Measurements from ENCODE around the gene TAL1.

TAL1 gene

DNA sequence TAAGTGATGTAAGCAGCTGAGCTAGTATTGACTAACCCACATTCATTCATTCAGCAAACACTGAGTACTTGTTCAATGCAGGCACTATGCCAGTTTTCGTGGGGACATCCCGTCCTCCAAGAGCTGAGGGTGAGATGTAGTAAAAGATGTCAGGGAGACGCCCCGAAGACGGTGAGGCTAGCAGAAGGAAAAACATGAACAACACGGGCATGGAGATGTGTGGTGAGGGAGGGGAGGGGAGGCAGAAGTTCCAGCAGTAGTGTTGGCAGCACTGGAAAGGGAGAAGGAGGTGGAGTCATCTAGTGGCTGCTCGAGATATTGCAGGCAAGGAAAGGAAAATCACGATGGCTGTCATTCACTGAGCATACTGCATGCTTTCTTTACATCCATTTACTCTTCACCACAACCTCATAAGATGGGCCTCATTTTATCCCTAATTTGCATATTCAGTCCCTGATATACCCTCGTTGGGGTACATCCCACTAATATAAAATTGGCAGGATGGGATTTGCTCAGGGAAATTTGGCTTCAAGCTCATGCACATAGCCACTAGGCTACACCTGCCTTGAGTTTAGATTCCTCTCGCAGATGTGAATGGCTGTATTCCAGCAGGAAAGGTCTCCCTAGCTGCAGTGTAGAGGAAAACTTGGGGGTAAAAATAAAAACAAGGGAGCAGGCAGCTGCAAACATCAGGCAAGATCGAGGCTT, 56.6 kb downstream of the TAL1 start:
- Histone ChIP-seq H3K4me3 (ENCODE audit: low read length) (no peak overlapping the region), H3K27me3 (replicated peaks; ENCODE audit: insufficient read depth, low read length) (peaks cover 10% of the 10 kb centered on the region; the same call in 1 of the 2 replicates), H3F3A (ENCODE audit: insufficient read depth, low read length) (no peaks in the 10 kb centered on the region), H3K9me3 (replicated peaks; ENCODE audit: insufficient read depth, low read length) (no peaks in the 10 kb centered on the region), H4K20me1 (ENCODE audit: insufficient read depth, low read length) (no peaks in the 10 kb centered on the region), H3K4me1 (ENCODE audit: low read length) (no peaks in the 10 kb centered on the region), H3K27ac (ENCODE audit: low read length) (no peak overlapping the region), H3K9me2 (replicated peaks; ENCODE audit: insufficient read depth, low read length) (no peaks in the 10 kb centered on the region), H3K9ac (ENCODE audit: low read length) (no peak overlapping the region), H2AFZ (ENCODE audit: low read length) (no peak overlapping the region), H3K79me2 (ENCODE audit: low read length) (no peaks in the 10 kb centered on the region), H3K4me2 (ENCODE audit: low read depth, low read length) (no peak overlapping the region), H3K36me3 (replicated peaks; ENCODE audit: insufficient read depth, low read length) (no peaks in the 10 kb centered on the region)
- DNase-seq: peak; percentile 51
- TF ChIP-seq CTCF (IDR thresholded peaks at IDR 0.05; ENCODE audit: low read length) (peak; percentile 90), EZH2phosphoT487 (IDR thresholded peaks at IDR 0.05; ENCODE audit: low read length) (no peak), EZH2 (optimal IDR thresholded peaks at IDR 0.05; ENCODE audit: low read depth, low read length) (no peak)

GRCh38 chr1:47174656-47175020, 57.4 kb downstream of the TAL1 start:
- no peak for TF ChIP-seq EZH2 (optimal IDR thresholded peaks at IDR 0.05; ENCODE audit: low read depth, low read length)
- no peak for TF ChIP-seq EZH2phosphoT487 (IDR thresholded peaks at IDR 0.05; ENCODE audit: low read length)
- TF ChIP-seq CTCF (IDR thresholded peaks at IDR 0.05; ENCODE audit: low read length): no peak
- no peaks in the 10 kb centered on the region for H3F3A ChIP-seq (ENCODE audit: insufficient read depth, low read length)
- DNase-seq: no peak
- H3K9me3 ChIP-seq (replicated peaks; ENCODE audit: insufficient read depth, low read length): no peaks in the 10 kb centered on the region
- H3K27ac ChIP-seq (ENCODE audit: low read length): no peak overlapping the region
- no peaks in the 10 kb centered on the region for H3K79me2 ChIP-seq (ENCODE audit: low read length)
- H4K20me1 ChIP-seq (ENCODE audit: insufficient read depth, low read length): no peaks in the 10 kb centered on the region
- H3K36me3 ChIP-seq (replicated peaks; ENCODE audit: insufficient read depth, low read length): no peaks in the 10 kb centered on the region
- H3K4me1 ChIP-seq (ENCODE audit: low read length): no peaks in the 10 kb centered on the region
- no peak overlapping the region for H3K4me3 ChIP-seq (ENCODE audit: low read length)
- no peak overlapping the region for H2AFZ ChIP-seq (ENCODE audit: low read length)
- H3K9ac ChIP-seq (ENCODE audit: low read length): no peak overlapping the region
- no peaks in the 10 kb centered on the region for H3K9me2 ChIP-seq (replicated peaks; ENCODE audit: insufficient read depth, low read length)
- H3K4me2 ChIP-seq (ENCODE audit: low read depth, low read length): no peak overlapping the region
- 0 out of 2 replicates have a peak, but pooled peaks cover 3% of the 10 kb centered on the region for H3K27me3 ChIP-seq (replicated peaks; ENCODE audit: insufficient read depth, low read length)

GRCh38 chr1:47172782-47173181, 59.2 kb downstream of the TAL1 start:
- Histone ChIP-seq H3K4me1 (ENCODE audit: low read length) (no peaks in the 10 kb centered on the region), H3K27ac (ENCODE audit: low read length) (no peak overlapping the region), H3F3A (ENCODE audit: insufficient read depth, low read length) (no peaks in the 10 kb centered on the region), H3K9ac (ENCODE audit: low read length) (no peak overlapping the region), H3K4me3 (ENCODE audit: low read length) (no peak overlapping the region), H3K79me2 (ENCODE audit: low read length) (no peaks in the 10 kb centered on the region), H3K9me2 (replicated peaks; ENCODE audit: insufficient read depth, low read length) (no peaks in the 10 kb centered on the region), H3K4me2 (ENCODE audit: low read depth, low read length) (no peak overlapping the region), H4K20me1 (ENCODE audit: insufficient read depth, low read length) (no peaks in the 10 kb centered on the region), H2AFZ (ENCODE audit: low read length) (no peak overlapping the region), H3K36me3 (replicated peaks; ENCODE audit: insufficient read depth, low read length) (no peaks in the 10 kb centered on the region), H3K27me3 (replicated peaks; ENCODE audit: insufficient read depth, low read length) (0 out of 2 replicates have a peak, but pooled peaks cover 3% of the 10 kb centered on the region), H3K9me3 (replicated peaks; ENCODE audit: insufficient read depth, low read length) (no peaks in the 10 kb centered on the region)
- no peak for DNase-seq
- TF ChIP-seq EZH2 (optimal IDR thresholded peaks at IDR 0.05; ENCODE audit: low read depth, low read length) (no peak), EZH2phosphoT487 (IDR thresholded peaks at IDR 0.05; ENCODE audit: low read length) (no peak), CTCF (IDR thresholded peaks at IDR 0.05; ENCODE audit: low read length) (no peak)

Measured in MM.1S (cell line).